H54 (cell line): ENCODE results near the gene FUT8.
A peak's percentile ranks its signal among the peaks of the same experiment; 100 is the strongest.

Experiments
- DNase-seq: peaks from one replicate; pipeline ENCODE4 v3.0.0; 2011; ENCODE audit warnings: low spot score, mixed read lengths; ENCODE audit not compliant: insufficient read length
- FAIRE-seq: peaks from 3 replicates; lab custom pipeline; 2011; peaks lifted over from hg19 to GRCh38; lab: Jason Lieb, UNC
- POLR2A ChIP-seq: IDR thresholded peaks from 2 replicates; pipeline ENCODE4 v1.6.1; 2011; ENCODE audit warnings: low read depth, mild to moderate bottlenecking, low read length

FUT8 gene

DNA sequence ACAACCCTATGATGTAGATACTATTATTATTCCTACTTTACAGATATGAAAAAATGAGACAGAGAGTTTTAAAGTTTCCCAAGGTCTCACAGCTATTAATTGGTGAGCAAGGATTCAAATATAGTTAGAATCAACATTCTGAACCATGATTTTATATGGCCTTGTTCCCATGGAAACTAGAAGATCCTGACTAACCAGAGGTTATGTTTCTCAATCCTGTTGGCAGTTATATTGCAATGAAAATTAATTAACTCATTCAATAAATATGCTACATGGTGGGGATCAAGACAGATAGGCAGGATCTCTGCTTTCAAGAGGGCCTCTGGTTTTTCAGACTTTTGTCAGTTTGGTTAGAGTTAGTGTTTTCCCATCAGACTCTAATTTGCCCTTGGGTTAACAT is 9.3 kb upstream of the FUT8 start:
- TF ChIP-seq POLR2A: no peak
- FAIRE-seq: no peak
- DNase-seq: no peak

- no peak for TF ChIP-seq POLR2A
- FAIRE-seq: no peak
- DNase-seq: no peak
These were observed 4.4 kb upstream of the FUT8 start for GRCh38 chr14:65408113-65408512.

DNA sequence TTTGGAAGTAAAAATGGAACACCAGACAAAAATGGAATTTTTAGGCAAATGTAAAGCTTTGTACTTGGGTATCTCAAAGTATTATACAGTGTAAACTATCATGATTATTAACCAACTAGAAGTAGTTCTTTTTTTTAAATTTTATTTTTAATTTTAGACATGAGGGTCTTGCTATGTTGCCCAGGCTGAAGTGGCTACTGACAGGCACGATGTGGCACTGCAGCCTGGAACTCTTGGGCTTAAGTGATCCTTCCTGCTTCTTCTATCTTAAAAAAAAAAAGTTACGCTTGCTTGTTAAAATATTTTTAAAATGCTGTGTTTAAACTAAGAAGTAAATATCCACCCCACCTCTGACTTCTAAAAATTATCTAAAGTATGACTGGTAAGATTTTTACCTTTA is 1.9 kb upstream of the FUT8 start:
- no peak for TF ChIP-seq POLR2A
- FAIRE-seq (no peak), DNase-seq (no peak)

- peak; percentile 67 for TF ChIP-seq POLR2A
- FAIRE-seq: peak; percentile 96
These were observed 886 bp upstream of the FUT8 start for GRCh38 chr14:65411656-65412031.

DNA sequence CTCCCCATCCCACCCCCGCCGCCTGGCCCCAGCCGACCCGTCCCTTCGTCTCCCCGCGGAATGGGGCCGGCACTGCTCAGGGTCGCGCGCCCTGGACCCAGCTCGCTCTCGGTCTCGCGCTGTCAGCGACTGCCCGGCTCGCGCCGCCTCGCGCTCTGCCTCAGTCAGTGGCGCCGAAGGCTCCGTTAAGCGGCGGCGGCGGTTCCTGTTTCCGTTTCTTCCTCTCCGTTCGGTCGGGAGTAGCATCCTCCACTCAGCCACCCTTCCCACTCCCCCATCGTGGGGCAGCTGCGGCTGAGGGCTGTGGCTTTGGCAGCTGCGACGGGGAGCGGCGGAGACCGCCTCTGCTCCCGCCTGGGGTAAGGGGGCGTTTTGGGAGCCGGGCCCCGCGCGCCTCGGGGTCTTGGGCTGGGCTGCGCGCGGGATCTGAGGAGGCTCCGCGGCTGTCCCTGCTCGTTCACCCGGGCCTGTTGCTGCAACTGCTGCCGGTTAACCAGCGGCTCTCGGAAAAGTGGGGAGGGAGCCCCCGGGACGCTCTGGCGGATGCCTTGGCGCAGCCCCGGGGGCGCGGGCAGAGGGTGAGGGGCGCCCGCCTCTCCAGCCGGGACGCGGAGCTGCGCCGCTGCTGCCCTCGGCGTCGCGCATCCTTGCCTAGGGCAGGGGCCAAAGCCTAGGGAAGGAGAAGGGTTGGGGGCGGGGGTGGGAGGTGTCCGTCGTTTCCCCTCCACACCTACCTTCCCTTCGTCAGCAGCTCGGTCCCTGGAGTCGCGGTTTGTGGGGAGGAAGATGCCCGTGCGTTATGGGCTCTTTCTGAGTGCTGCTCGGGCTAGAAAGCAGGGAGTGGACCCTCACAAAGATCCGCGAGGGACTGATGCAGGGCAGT is 567 bp downstream of the FUT8 start:
- TF ChIP-seq POLR2A: 0 out of 2 replicates have a peak, but pooled peaks have one; percentile 23
- FAIRE-seq (peak; percentile 69), DNase-seq (no peak)

More at GRCh38 chr14:65411656-65412031, 886 bp upstream of the FUT8 start:
- DNase-seq: peak; percentile 74

DNA sequence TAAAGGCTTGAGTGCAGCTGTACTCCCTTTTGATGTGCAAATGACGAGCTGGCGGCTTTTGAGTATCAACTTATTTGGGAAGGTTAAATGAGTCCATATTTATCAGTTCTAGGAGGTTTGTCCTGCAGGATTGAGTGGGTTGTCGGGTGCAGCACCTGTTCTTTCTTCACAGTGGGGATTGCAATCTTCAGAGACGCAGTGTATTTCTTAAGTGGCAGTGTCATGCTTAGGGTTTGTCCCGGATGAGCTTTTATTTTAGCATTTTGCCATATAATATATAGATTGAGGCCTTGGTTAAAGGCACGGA is 1.2 kb downstream of the FUT8 start:
- no peak for FAIRE-seq
- TF ChIP-seq POLR2A: no peak
- no peak for DNase-seq

DNA sequence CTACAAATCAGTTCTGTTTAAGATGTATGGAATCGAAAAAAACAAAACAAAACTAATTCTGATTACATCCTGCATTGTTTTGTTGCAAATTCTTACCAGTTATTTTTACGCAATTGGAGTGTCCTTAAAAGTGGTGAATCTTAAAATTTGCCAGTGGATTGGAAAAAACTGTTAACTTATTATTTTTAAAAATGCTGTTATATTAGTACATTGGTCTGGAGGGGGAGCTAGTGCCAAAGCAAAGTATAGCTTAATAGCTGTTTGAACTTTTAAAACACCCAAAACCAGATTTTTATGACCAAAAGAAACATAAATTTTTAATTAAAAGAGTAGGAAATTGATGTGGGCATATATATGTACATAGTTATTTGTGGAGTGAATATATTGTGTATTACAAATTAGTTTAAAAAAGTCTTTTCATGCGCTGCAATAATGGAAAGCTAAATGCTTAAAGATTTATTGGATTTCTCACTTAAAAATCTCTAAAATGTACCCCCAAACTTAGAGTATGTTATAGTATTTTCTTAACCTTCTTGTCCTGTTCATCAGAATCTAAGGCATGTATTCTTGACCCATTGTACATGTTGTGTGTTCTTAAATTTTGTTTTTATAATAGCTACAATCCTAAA is 2.5 kb downstream of the FUT8 start:
- DNase-seq: no peak
- peak; percentile 78 for FAIRE-seq
- no peak for TF ChIP-seq POLR2A

DNA sequence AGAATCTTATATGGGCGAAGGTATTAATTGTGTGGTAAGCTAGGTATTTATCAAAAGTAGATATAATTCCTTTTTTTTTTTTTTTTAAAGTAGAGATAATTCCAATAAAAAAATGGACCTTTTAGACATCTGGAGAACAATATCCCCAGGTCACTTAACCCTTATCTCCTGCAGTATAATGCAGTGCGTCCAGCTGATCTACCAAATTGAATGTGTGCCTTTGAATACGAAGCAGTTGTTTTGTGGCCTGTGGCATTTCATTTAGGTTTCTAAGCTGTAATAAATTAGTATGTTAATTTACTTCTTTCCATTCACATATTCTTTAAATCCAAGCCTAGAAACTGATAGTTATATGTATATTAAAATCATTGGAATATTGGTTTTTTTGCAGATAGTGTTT is 3.1 kb downstream of the FUT8 start:
- FAIRE-seq: no peak
- no peak for TF ChIP-seq POLR2A
- no peak for DNase-seq

DNA sequence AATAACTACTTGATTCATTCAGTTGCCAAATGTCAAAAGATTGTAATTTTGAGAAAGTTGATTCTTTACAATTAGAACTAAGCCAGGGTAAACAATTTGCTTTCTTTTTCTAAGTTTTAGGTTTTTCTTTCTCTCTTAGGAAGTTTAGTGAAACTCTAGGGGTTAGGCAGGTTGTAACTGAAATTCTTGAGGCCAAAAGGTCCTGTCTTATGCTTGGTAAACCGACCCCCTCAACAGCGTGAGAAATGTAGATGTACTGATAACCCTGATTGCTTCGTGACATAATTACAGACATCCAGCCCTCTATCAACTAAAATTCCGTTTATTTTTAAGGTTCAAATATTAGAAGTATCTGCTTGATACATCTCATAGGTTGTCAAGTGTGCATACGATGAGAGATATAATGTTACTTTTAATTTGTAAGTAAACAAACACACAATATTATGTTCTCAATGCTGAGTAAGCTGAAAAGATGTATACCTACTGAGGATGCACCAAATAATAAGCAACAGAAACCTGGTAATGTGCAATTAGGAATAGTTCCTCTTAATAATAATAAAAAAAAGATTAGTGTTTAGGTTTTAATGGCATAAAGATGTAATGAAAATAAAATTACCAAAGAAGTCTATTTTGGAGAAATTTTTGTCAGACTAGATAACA is 7.2 kb downstream of the FUT8 start:
- no peak for DNase-seq
- FAIRE-seq: no peak
- no peak for TF ChIP-seq POLR2A

DNA sequence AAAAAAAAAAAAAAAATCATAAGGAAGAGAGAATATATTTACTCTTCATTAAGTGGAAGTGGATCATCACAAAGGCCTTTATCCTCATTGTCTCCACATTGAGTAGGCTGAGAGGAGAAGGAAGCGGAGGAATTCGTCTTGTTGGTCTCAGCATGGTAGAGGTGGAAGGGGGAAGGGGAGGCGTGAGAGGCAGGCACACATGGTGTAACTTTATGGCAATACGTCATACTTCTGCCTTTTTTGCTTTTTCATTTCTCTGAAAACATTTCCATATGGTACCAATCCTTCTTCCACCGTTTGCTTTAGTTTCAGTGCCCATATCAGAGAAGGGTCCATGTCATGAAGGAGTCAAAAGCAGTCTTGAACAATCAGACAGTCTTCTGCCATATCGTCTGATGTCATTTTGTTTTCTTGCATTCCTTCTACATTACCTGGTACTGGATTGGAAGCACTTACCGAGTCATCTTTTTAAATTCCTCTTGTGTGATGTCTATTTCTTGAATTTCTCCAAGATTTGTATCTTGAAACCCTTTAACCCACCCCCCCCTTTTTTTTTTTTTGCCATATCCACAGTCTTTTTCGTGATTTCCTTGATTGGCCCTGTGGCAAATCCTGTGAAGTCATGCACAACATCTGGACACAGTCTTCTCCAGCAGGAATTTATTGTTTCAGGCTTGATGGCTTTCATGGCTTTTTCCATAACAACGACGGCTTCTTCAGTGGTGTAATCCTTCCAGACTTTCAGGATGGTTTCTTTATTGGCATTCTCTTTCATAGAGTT is 8.9 kb downstream of the FUT8 start:
- FAIRE-seq (peak; percentile 91), DNase-seq (peak; percentile 36)
- no peak for TF ChIP-seq POLR2A

DNA sequence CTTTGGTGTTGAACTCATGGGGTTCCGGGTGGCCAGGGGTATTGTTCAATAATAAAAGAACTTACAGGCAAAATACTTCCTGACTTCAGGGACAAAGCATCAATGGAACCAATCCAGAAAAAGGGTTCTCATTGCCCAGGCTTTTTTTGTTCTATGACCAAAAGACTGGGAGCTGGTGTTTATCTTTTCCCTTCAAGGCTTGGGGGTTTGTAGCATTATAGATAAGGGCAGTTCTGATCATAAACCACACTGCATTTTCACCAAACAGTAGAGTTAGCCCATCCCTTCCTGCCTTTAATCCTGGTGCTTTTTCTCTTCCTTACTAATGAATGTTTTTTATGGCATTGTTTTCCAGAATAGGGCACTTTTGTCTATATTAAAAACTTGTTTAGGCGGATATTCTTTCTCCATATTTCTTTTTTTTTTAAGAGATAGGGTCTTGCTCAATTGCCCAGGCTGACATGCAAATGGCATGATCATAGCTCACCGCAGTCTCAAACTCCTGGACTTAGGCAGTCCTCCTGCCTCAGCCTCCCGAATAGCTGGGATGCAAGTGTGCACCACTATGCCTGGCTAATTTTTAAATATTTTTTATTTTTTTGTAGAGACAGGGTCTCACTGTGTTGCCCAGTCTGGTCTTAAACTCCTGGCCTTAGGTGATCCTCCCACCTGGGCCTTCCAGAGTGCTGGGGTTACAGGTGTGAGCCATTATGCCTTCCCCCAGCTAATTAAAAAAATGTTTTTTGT is 9.7 kb downstream of the FUT8 start:
- no peak for FAIRE-seq
- no peak for DNase-seq
- no peak for TF ChIP-seq POLR2A

DNA sequence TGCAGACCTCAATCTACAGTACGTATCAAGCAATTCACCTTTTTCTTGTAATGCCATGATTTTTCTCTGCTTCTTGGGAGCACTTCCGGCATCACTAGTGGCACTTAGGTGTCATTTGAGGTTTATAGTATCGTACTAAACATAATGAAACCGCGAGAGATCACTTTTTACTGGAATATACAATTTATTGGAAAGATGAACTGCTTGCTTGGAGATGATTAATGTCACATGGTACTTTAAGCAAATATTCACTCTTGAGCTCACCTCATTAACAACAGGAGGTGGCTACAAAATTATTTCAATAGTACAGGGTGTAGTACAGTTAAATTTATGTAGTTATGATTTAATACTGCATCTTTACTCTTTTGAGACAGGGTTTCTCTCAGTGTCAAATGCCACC is 11.5 kb downstream of the FUT8 start:
- TF ChIP-seq POLR2A: no peak
- FAIRE-seq (no peak), DNase-seq (no peak)

DNA sequence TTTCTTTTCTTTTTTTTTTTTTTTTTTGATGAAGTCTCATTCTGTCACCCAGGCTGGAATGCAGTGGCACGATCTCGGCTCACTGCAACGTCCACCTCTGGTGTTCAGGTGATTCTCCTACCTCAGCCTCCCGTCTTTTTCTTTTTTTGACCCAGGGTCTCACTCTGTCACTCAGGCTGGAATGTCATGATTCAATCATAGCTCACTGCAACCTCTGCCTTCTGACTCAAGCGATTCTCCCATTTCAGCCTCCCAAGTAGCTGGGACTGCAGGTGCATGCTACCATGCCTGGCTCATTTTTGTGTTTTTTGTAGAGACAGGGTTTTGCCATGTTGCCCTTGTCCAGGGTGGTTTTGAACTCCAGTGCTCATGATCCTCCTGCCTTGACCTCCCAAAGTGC is 12.0 kb downstream of the FUT8 start:
- TF ChIP-seq POLR2A: no peak
- DNase-seq (no peak), FAIRE-seq (no peak)
